ENCODE data around the gene EXOC5.

DNA sequence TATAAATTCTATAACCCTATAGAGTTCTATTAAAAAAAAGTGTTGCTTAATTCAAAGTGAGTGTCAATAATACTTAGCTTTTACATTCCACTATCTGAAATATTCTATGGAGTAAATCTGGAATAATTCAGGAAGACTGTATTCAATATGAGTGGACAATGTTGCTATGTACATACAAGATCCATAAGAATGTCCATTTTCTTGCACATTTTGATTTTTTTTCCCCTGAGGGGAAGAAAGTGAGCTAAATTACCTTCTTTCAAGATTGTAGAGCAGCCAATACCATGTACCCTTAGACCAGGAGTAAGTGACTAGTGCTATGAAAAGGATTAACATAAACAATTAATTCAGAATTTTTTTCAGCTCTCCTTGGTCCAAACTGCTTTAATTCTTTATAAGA is 25.4 kb downstream of the EXOC5 start:
- TF ChIP-seq POLR2A (IDR thresholded peaks at IDR 0.05; ENCODE audit: low read depth) (no peak), EP300 (IDR thresholded peaks at IDR 0.05) (no peak)
- TF ChIP-seq, protein P1, sequence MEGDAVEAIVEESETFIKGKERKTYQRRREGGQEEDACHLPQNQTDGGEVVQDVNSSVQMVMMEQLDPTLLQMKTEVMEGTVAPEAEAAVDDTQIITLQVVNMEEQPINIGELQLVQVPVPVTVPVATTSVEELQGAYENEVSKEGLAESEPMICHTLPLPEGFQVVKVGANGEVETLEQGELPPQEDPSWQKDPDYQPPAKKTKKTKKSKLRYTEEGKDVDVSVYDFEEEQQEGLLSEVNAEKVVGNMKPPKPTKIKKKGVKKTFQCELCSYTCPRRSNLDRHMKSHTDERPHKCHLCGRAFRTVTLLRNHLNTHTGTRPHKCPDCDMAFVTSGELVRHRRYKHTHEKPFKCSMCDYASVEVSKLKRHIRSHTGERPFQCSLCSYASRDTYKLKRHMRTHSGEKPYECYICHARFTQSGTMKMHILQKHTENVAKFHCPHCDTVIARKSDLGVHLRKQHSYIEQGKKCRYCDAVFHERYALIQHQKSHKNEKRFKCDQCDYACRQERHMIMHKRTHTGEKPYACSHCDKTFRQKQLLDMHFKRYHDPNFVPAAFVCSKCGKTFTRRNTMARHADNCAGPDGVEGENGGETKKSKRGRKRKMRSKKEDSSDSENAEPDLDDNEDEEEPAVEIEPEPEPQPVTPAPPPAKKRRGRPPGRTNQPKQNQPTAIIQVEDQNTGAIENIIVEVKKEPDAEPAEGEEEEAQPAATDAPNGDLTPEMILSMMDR (IDR thresholded peaks at IDR 0.05): no peak

Measured in esophagus muscularis mucosa (tissue), 4 donors.